Liver (tissue), 9 donors: ENCODE results near the gene KIF1A. TPM values are rescaled to one million over a fixed set of nuclear protein-coding genes. Genes with fewer than 3 reads are reported as not detected.

Experiments used
- DNase-seq: peaks from one replicate; pipeline ENCODE4 v3.0.0-alpha.2; 2017; ENCODE audit warnings: low spot score
- H3K27ac ChIP-seq, 2 donors: one replicate each; pipeline ENCODE4 v1.7.0; 2013; ENCODE audit warnings: inconsistent platforms in 2 of 2, low read length in 2 of 2, control low read depth in 1 of 2, low read depth in 1 of 2, mild to moderate bottlenecking in 1 of 2
- H3K27me3 ChIP-seq, 4 donors: one replicate each; pipeline versions ENCODE4 v1.6.1 to v1.7.0; 2013; ENCODE audit warnings: low read length in 3 of 4, inconsistent platforms in 1 of 4, mild to moderate bottlenecking in 1 of 4, moderate library complexity in 1 of 4; ENCODE audit not compliant: control insufficient read depth in 4 of 4, insufficient read depth in 4 of 4
- H3K36me3 ChIP-seq, 4 donors: one replicate each; pipeline versions ENCODE4 v1.6.1 to v1.7.0; 2013; ENCODE audit warnings: low read length in 3 of 4, mild to moderate bottlenecking in 3 of 4, low read depth in 1 of 4, moderate library complexity in 1 of 4; ENCODE audit not compliant: control insufficient read depth in 4 of 4, insufficient read depth in 3 of 4
- H3K4me1 ChIP-seq, 4 donors: one replicate each; pipeline versions ENCODE4 v1.6.1 to v1.7.0; 2013; ENCODE audit warnings: low read length in 3 of 4, mild to moderate bottlenecking in 3 of 4, moderate library complexity in 1 of 4; ENCODE audit not compliant: control insufficient read depth in 4 of 4, insufficient read depth in 4 of 4
- H3K4me3 ChIP-seq, 3 donors: one replicate each; pipeline versions ENCODE4 v1.6.1 to v1.7.0; 2013; ENCODE audit warnings: low read length in 3 of 3, control low read depth in 1 of 3, low read depth in 1 of 3, mild to moderate bottlenecking in 1 of 3
- H3K9ac ChIP-seq, 2 donors: one replicate each; pipeline ENCODE4 v1.7.0; 2013; ENCODE audit warnings: low read length in 2 of 2, mild to moderate bottlenecking in 2 of 2, moderate library complexity in 2 of 2, control low read depth in 1 of 2, low read depth in 1 of 2
- H3K9me3 ChIP-seq, 4 donors: one replicate each; pipeline versions ENCODE4 v1.6.1 to v1.7.0; 2013; ENCODE audit warnings: low read length in 3 of 4; ENCODE audit not compliant: control insufficient read depth in 4 of 4
- ATF3 ChIP-seq: IDR thresholded peaks from 2 replicates; pipeline ENCODE4 v1.6.1; 2016; ENCODE audit warnings: antibody characterized with exemption
- EGR1 ChIP-seq, 2 donors: IDR thresholded peaks; 2 replicates each; pipeline ENCODE4 v1.6.1; 2016 to 2018; ENCODE audit warnings: antibody characterized with exemption in 2 of 2, low read depth in 2 of 2
- FOXA1 ChIP-seq: IDR thresholded peaks from 2 replicates; pipeline ENCODE4 v1.6.1; 2016; ENCODE audit warnings: antibody characterized with exemption
- FOXA2 ChIP-seq: IDR thresholded peaks from 2 replicates; pipeline ENCODE4 v1.6.1; 2016; ENCODE audit warnings: antibody characterized with exemption
- HNF4A ChIP-seq, 2 donors: conservative IDR thresholded peaks; 2 replicates each; pipeline ENCODE4 v1.6.1; 2016; ENCODE audit warnings: antibody characterized with exemption in 2 of 2, mild to moderate bottlenecking in 2 of 2
- HNF4G ChIP-seq: IDR thresholded peaks from 2 replicates; pipeline ENCODE4 v1.6.1; 2016; ENCODE audit warnings: antibody characterized with exemption
- JUND ChIP-seq, 2 donors: IDR thresholded peaks; 2 replicates each; pipeline ENCODE4 v1.6.1; 2016; ENCODE audit warnings: antibody characterized with exemption in 2 of 2
- NR2F2 ChIP-seq: IDR thresholded peaks from 2 replicates; pipeline ENCODE4 v1.6.1; 2016; ENCODE audit warnings: antibody characterized with exemption
- RAD21 ChIP-seq, 2 donors: IDR thresholded peaks; 2 replicates each; pipeline ENCODE4 v1.6.1; 2016; ENCODE audit warnings: antibody characterized with exemption in 2 of 2, mild to moderate bottlenecking in 2 of 2
- REST ChIP-seq: IDR thresholded peaks from 2 replicates; pipeline ENCODE4 v1.6.1; 2016; ENCODE audit warnings: antibody characterized with exemption, mild to moderate bottlenecking
- RXRA ChIP-seq, 2 donors: IDR thresholded peaks; 2 replicates each; pipeline ENCODE4 v1.6.1; 2017 to 2018; ENCODE audit warnings: antibody characterized with exemption in 2 of 2, mild to moderate bottlenecking in 1 of 2
- SP1 ChIP-seq: IDR thresholded peaks from 2 replicates; pipeline ENCODE4 v1.6.1; 2018; ENCODE audit warnings: antibody characterized with exemption, mild to moderate bottlenecking
- TAF1 ChIP-seq: conservative IDR thresholded peaks from 2 replicates; pipeline ENCODE4 v1.6.1; 2016; ENCODE audit warnings: antibody characterized with exemption, mild to moderate bottlenecking
- YY1 ChIP-seq: IDR thresholded peaks from 2 replicates; pipeline ENCODE4 v1.6.1; 2016; ENCODE audit warnings: antibody characterized with exemption, mild to moderate bottlenecking
- WGBS: extraction: QIAGEN DNeasy Blood & Tissue Kit; methylation state at CpG from one replicate; pipeline ENCODE4 v1.1.7; 2013; 5-methylcytosine and 5-hydroxymethylcytosine counted together
- polyA plus RNA-seq, 2 donors: library from polyadenylated mRNA; stranded (reverse) in 1 of 2; unstranded in 1 of 2; fragments of 200-250 nt in 1 of 2; fragments of >200 nt in 1 of 2; fragmentation: Nextera tagmentation in 1 of 2; extraction: Ambion mirVana in 1 of 2; gene quantifications; one replicate each; pipeline versions ENCODE4 v1.2.1 to v1.2.3, GENCODE V29; 2013 to 2015
- total RNA-seq, 2 donors: library from RNA; depleted of rRNA; stranded (reverse); fragments of >200 nt; gene quantifications; one replicate each; pipeline ENCODE4 v1.2.3, GENCODE V29; 2014
- TF ChIP-seq, protein P1 (sequence below): IDR thresholded peaks from 2 replicates; pipeline ENCODE4 v1.6.1; 2016; ENCODE audit warnings: antibody characterized with exemption
- TF ChIP-seq, protein P2 (sequence below): IDR thresholded peaks from 2 replicates; pipeline ENCODE4 v1.6.1; 2016; ENCODE audit warnings: antibody characterized with exemption
- donor health status: healthy.
- donor health status: healthy.
- donor health status: healthy.
- donor health status: healthy.
- donor health status: healthy.

Gene KIF1A
- total and polyA plus RNA-seq, 4 donors = 0.03 to 0.21 (median 0.11) TPM

GRCh38 chr2:240735476-240735875 is 84.5 kb downstream of the KIF1A start:
- no peaks in the 10 kb centered on the region for H3K27me3 ChIP-seq
- no peaks in the 10 kb centered on the region for H3K9me3 ChIP-seq
- TF ChIP-seq EGR1 (IDR thresholded peaks at IDR 0.05; ENCODE audit: low read depth in 2 of 2) = no peak
- TF ChIP-seq RXRA (IDR thresholded peaks at IDR 0.05) = no peak
- no peak for TF ChIP-seq TAF1
- no peak for TF ChIP-seq SP1
- TF ChIP-seq FOXA1 = no peak
- no peak for TF ChIP-seq NR2F2
- no peak for TF ChIP-seq JUND (IDR thresholded peaks at IDR 0.05)
- TF ChIP-seq, protein P1, sequence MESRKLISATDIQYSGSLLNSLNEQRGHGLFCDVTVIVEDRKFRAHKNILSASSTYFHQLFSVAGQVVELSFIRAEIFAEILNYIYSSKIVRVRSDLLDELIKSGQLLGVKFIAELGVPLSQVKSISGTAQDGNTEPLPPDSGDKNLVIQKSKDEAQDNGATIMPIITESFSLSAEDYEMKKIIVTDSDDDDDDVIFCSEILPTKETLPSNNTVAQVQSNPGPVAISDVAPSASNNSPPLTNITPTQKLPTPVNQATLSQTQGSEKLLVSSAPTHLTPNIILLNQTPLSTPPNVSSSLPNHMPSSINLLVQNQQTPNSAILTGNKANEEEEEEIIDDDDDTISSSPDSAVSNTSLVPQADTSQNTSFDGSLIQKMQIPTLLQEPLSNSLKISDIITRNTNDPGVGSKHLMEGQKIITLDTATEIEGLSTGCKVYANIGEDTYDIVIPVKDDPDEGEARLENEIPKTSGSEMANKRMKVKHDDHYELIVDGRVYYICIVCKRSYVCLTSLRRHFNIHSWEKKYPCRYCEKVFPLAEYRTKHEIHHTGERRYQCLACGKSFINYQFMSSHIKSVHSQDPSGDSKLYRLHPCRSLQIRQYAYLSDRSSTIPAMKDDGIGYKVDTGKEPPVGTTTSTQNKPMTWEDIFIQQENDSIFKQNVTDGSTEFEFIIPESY = no peak
- TF ChIP-seq REST = no peak
- no peaks in the 10 kb centered on the region for H3K4me1 ChIP-seq
- H3K9ac ChIP-seq = no peak overlapping the region
- H3K27ac ChIP-seq = no peak overlapping the region
- WGBS = 88% methylated on average over 10 of the region's 10 CpGs
- no peak for DNase-seq
- H3K36me3 ChIP-seq = no peaks in the 10 kb centered on the region
- H3K4me3 ChIP-seq = no peak overlapping the region

GRCh38 chr2:240734756-240735155 is 85.3 kb downstream of the KIF1A start:
- Histone ChIP-seq H3K4me3 (no peak overlapping the region), H3K9me3 (no peaks in the 10 kb centered on the region), H3K27ac (no peak overlapping the region), H3K9ac (no peak overlapping the region), H3K36me3 (no peaks in the 10 kb centered on the region), H3K27me3 (no peaks in the 10 kb centered on the region), H3K4me1 (no peaks in the 10 kb centered on the region)
- TF ChIP-seq TAF1 (no peak), EGR1 (IDR thresholded peaks at IDR 0.05; ENCODE audit: low read depth in 2 of 2) (no peak), JUND (IDR thresholded peaks at IDR 0.05) (no peak), ATF3 (no peak), RAD21 (IDR thresholded peaks at IDR 0.05) (no peak), NR2F2 (no peak), YY1 (no peak)
- DNase-seq = no peak
- 96% methylated on average over 17 of the region's 17 CpGs for WGBS

GRCh38 chr2:240733803-240734495 is 86.1 kb downstream of the KIF1A start:
- H3K4me1 ChIP-seq = no peaks in the 10 kb centered on the region
- 83% methylated on average over 24 of the region's 24 CpGs for WGBS
- no peaks in the 10 kb centered on the region for H3K36me3 ChIP-seq
- no peak for DNase-seq
- H3K4me3 ChIP-seq = no peak overlapping the region
- H3K27ac ChIP-seq = no peak overlapping the region
- H3K9ac ChIP-seq = no peak overlapping the region
- H3K27me3 ChIP-seq = no peaks in the 10 kb centered on the region
- no peaks in the 10 kb centered on the region for H3K9me3 ChIP-seq
- TF ChIP-seq YY1 (no peak), EGR1 (IDR thresholded peaks at IDR 0.05; ENCODE audit: low read depth in 2 of 2) (no peak), FOXA2 (no peak), FOXA1 (no peak), RXRA (IDR thresholded peaks at IDR 0.05) (no peak), SP1 (no peak), HNF4G (no peak), REST (no peak), NR2F2 (no peak), HNF4A (conservative IDR thresholded peaks at IDR 0.05) (no peak), RAD21 (IDR thresholded peaks at IDR 0.05) (no peak), JUND (IDR thresholded peaks at IDR 0.05) (no peak)
- TF ChIP-seq, protein P2, sequence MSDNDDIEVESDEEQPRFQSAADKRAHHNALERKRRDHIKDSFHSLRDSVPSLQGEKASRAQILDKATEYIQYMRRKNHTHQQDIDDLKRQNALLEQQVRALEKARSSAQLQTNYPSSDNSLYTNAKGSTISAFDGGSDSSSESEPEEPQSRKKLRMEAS = no peak
